Osteocyte (in vitro differentiated cells): ENCODE results near the gene SPG7. TPM values are rescaled to one million over a fixed set of nuclear protein-coding genes. Genes with fewer than 3 reads are reported as not detected.

Experiments
- DNase-seq: peaks from one replicate; pipeline ENCODE4 v3.0.0; 2021; ENCODE audit warnings: mixed read lengths; ENCODE audit not compliant: unreplicated experiment; ENCODE audit errors: extremely low spot score
- H3K27ac Mint-ChIP-seq: one replicate; pipeline ENCODE4 v1.8.0; 2021; ENCODE audit warnings: mild to moderate bottlenecking, mixed read lengths; ENCODE audit not compliant: unreplicated experiment
- H3K27me3 Mint-ChIP-seq: one replicate; pipeline ENCODE4 v1.8.0; 2021; ENCODE audit warnings: mixed read lengths; ENCODE audit not compliant: unreplicated experiment
- H3K36me3 Mint-ChIP-seq: one replicate; pipeline ENCODE4 v1.8.0; 2021; ENCODE audit warnings: mixed read lengths; ENCODE audit not compliant: unreplicated experiment
- H3K4me1 Mint-ChIP-seq: one replicate; pipeline ENCODE4 v1.8.0; 2021; ENCODE audit warnings: mixed read lengths; ENCODE audit not compliant: unreplicated experiment
- H3K4me3 Mint-ChIP-seq: one replicate; pipeline ENCODE4 v1.8.0; 2021; ENCODE audit warnings: mild to moderate bottlenecking, moderate library complexity, mixed read lengths; ENCODE audit not compliant: unreplicated experiment
- H3K9me3 Mint-ChIP-seq: one replicate; pipeline ENCODE4 v1.8.0; 2021; ENCODE audit warnings: mixed read lengths; ENCODE audit not compliant: unreplicated experiment
- CTCF ChIP-seq: fragments of 200-600 bp; sonication (generic); IDR thresholded peaks from 2 replicates; pipeline ENCODE4 v1.5.0; 2021; ENCODE audit warnings: antibody characterized with exemption, mild to moderate bottlenecking, moderate library complexity
- total RNA-seq: library from RNA; stranded (reverse); gene quantifications from 2 replicates; pipeline ENCODE4 v1.2.1, GENCODE V29; 2021

The SPG7 gene
- total RNA-seq, 1 donor from 2014 or later = 125 TPM

- Mint-ChIP-seq H3K4me3 (no peak overlapping the region), H3K36me3 (peaks cover 25% of the 10 kb centered on the region), H3K4me1 (no peaks in the 10 kb centered on the region), H3K9me3 (no peaks in the 10 kb centered on the region), H3K27ac (no peak overlapping the region), H3K27me3 (no peaks in the 10 kb centered on the region)
- no peak for TF ChIP-seq CTCF
- no peak for DNase-seq
These were observed 39.1 kb downstream of the SPG7 start for GRCh38 chr16:89547291-89547690.

GRCh38 chr16:89547860-89548259, 39.7 kb downstream of the SPG7 start:
- H3K9me3 Mint-ChIP-seq = no peaks in the 10 kb centered on the region
- no peaks in the 10 kb centered on the region for H3K4me1 Mint-ChIP-seq
- H3K27ac Mint-ChIP-seq = no peak overlapping the region
- no peaks in the 10 kb centered on the region for H3K27me3 Mint-ChIP-seq
- no peak for TF ChIP-seq CTCF
- DNase-seq = no peak
- peaks cover 27% of the 10 kb centered on the region for H3K36me3 Mint-ChIP-seq
- no peak overlapping the region for H3K4me3 Mint-ChIP-seq

GRCh38 chr16:89548344-89549006, 40.3 kb downstream of the SPG7 start:
- no peak overlapping the region for H3K4me3 Mint-ChIP-seq
- peaks cover 27% of the 10 kb centered on the region for H3K36me3 Mint-ChIP-seq
- TF ChIP-seq CTCF = no peak
- H3K4me1 Mint-ChIP-seq = no peaks in the 10 kb centered on the region
- no peaks in the 10 kb centered on the region for H3K9me3 Mint-ChIP-seq
- H3K27me3 Mint-ChIP-seq = no peaks in the 10 kb centered on the region
- no peak overlapping the region for H3K27ac Mint-ChIP-seq
- DNase-seq = no peak

GRCh38 chr16:89549007-89549700, 41.0 kb downstream of the SPG7 start:
- H3K27ac Mint-ChIP-seq = no peak overlapping the region
- H3K9me3 Mint-ChIP-seq = no peaks in the 10 kb centered on the region
- no peak overlapping the region for H3K4me3 Mint-ChIP-seq
- peaks cover 27% of the 10 kb centered on the region for H3K36me3 Mint-ChIP-seq
- TF ChIP-seq CTCF = no peak
- H3K27me3 Mint-ChIP-seq = no peaks in the 10 kb centered on the region
- H3K4me1 Mint-ChIP-seq = no peaks in the 10 kb centered on the region
- DNase-seq = no peak

GRCh38 chr16:89550421-89551007, 42.3 kb downstream of the SPG7 start:
- no peak for TF ChIP-seq CTCF
- no peaks in the 10 kb centered on the region for H3K4me1 Mint-ChIP-seq
- H3K27ac Mint-ChIP-seq = no peak overlapping the region
- no peak overlapping the region for H3K4me3 Mint-ChIP-seq
- no peak for DNase-seq
- no peaks in the 10 kb centered on the region for H3K9me3 Mint-ChIP-seq
- no peaks in the 10 kb centered on the region for H3K27me3 Mint-ChIP-seq
- H3K36me3 Mint-ChIP-seq = peaks cover 24% of the 10 kb centered on the region
